ENCODE measurements around the gene CASZ1.

GRCh38 chr1:10740123-10740522, 56.3 kb downstream of the CASZ1 start:
- TF ChIP-seq EZH2 (IDR thresholded peaks at IDR 0.05; ENCODE audit: borderline replicate concordance, low read depth, low read length, severe bottlenecking) (no peak), CTCF (IDR thresholded peaks at IDR 0.05; ENCODE audit: extremely low read depth in 1 of 2, insufficient read depth in 1 of 2, low read depth in 1 of 2, low read length in 2 of 2) (no peak), POLR2A (IDR thresholded peaks at IDR 0.05; ENCODE audit: low read depth, low read length) (no peak), GATA2 (IDR thresholded peaks at IDR 0.05; ENCODE audit: insufficient read depth, insufficient read length, low read depth, low read length) (no peak), POLR2AphosphoS5 (IDR thresholded peaks at IDR 0.05; ENCODE audit: insufficient read depth, low read depth, low read length) (no peak), JUN (IDR thresholded peaks at IDR 0.05; ENCODE audit: borderline replicate concordance, insufficient read depth, insufficient read length, low read depth) (no peak)
- TF ChIP-seq, protein P1, sequence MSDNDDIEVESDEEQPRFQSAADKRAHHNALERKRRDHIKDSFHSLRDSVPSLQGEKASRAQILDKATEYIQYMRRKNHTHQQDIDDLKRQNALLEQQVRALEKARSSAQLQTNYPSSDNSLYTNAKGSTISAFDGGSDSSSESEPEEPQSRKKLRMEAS (IDR thresholded peaks at IDR 0.05; ENCODE audit: insufficient read depth, insufficient read length): no peak
